SK-MEL-5 (cell line): ENCODE measurements around the gene APBB2. TPM values are rescaled to one million over a fixed set of nuclear protein-coding genes. Genes with fewer than 3 reads are reported as not detected.
"Not testable (repeated sequence)": the region's sequence is repeated elsewhere in the genome, so short reads cannot be mapped to it uniquely, and the experiment has no call there.

Source experiments
- DNase-seq: peaks from one replicate; pipeline ENCODE4 v3.0.0-alpha.2; 2016; ENCODE audit warnings: low read depth, low spot score
- in situ Hi-C: cut with HindIII; loops from 2 replicates; pipeline ENCODE4 v1.10.0; 2016; ENCODE audit warnings: low sequenced_read_pairs, high pct_unique_total_duplicates, low pct_unique_long_range_greater_than_20kb
- total RNA-seq: library from RNA; depleted of rRNA; stranded (reverse); fragments of >200 nt; shearing (Covaris generic); gene quantifications from 2 replicates; pipeline ENCODE4 v1.2.3, GENCODE V29; 2014

Gene APBB2
- total RNA-seq, 1 experiment from 2014 or later: 10.9 TPM

GRCh38 chr4:40900531-40900930 is 313.8 kb downstream of the APBB2 start:
- in situ Hi-C loops, DNase-seq: not testable (repeated sequence)

GRCh38 chr4:40897557-40898203 is 316.7 kb downstream of the APBB2 start:
- DNase-seq: peak; percentile 80
- in situ Hi-C loops: no loop called here

GRCh38 chr4:40890764-40891163 is 323.6 kb downstream of the APBB2 start:
- in situ Hi-C loops: no loop called here
- no peak for DNase-seq

- in situ Hi-C loops: no loop called here
- no peak for DNase-seq
Observed at GRCh38 chr4:40890199-40890598, 324.1 kb downstream of the APBB2 start.

GRCh38 chr4:40888933-40889332 is 325.4 kb downstream of the APBB2 start:
- in situ Hi-C loops: no loop called here
- DNase-seq: no peak

GRCh38 chr4:40887764-40888131 is 326.6 kb downstream of the APBB2 start:
- in situ Hi-C loops: no loop called here
- no peak for DNase-seq

- in situ Hi-C loops: no loop called here
- no peak for DNase-seq
Observed at GRCh38 chr4:40886931-40887763, 327.2 kb downstream of the APBB2 start.

GRCh38 chr4:40881851-40882250 is 332.5 kb downstream of the APBB2 start:
- DNase-seq: no peak
- in situ Hi-C loops: no loop called here

- in situ Hi-C loops: no loop called here
Observed at GRCh38 chr4:40881096-40881495, 333.2 kb downstream of the APBB2 start.

GRCh38 chr4:40878548-40879055 is 335.7 kb downstream of the APBB2 start:
- no peak for DNase-seq
- in situ Hi-C loops: no loop called here

More at GRCh38 chr4:40881096-40881495, 333.2 kb downstream of the APBB2 start:
- peak; percentile 20 for DNase-seq

GRCh38 chr4:40877081-40877480 is 337.3 kb downstream of the APBB2 start:
- no peak for DNase-seq
- in situ Hi-C loops: no loop called here

GRCh38 chr4:40875507-40876150 is 338.7 kb downstream of the APBB2 start:
- in situ Hi-C loops: no loop called here

GRCh38 chr4:40874901-40875300 is 339.4 kb downstream of the APBB2 start:
- in situ Hi-C loops: no loop called here
- DNase-seq: no peak

More at GRCh38 chr4:40875507-40876150, 338.7 kb downstream of the APBB2 start:
- no peak for DNase-seq

GRCh38 chr4:40874331-40874730 is 340.0 kb downstream of the APBB2 start:
- in situ Hi-C loops: no loop called here

GRCh38 chr4:40871695-40872250 is 342.6 kb downstream of the APBB2 start:
- no peak for DNase-seq
- in situ Hi-C loops: no loop called here

More at GRCh38 chr4:40874331-40874730, 340.0 kb downstream of the APBB2 start:
- DNase-seq: no peak

GRCh38 chr4:40870150-40870549 is 344.2 kb downstream of the APBB2 start:
- in situ Hi-C loops: no loop called here
- no peak for DNase-seq

GRCh38 chr4:40865696-40866095 is 348.6 kb downstream of the APBB2 start:
- in situ Hi-C loops: no loop called here
- no peak for DNase-seq

GRCh38 chr4:40864531-40864930 is 349.8 kb downstream of the APBB2 start:
- no peak for DNase-seq
- in situ Hi-C loops: no loop called here
